ENCODE results near the gene RNF138. TPM values are rescaled to one million over a fixed set of nuclear protein-coding genes. Genes with fewer than 3 reads are reported as not detected.

RNF138 gene
- total RNA-seq: 100 to 1,000 TPM in 1 of 2 experiments, 10 to 100 TPM in 1; 95.9 to 107 TPM

GRCh38 chr18:32091724-32092421 lies at the start of gene RNF138:
Gene RNF138, plus strand, starts transcription at chr18:32091874. Its CDS starts 903 bp downstream, at chr18:32092777.
- peaks cover 32% of the 10 kb centered on the region for H3K36me3 Mint-ChIP-seq
- DNase-seq: peak; percentile 91
- H3K4me3 Mint-ChIP-seq: peak within 1 kb of the TSS; percentile 95
- H3K27ac Mint-ChIP-seq: peak within 1 kb of the TSS; percentile 98
- H3K9me3 Mint-ChIP-seq: no peaks in the 10 kb centered on the region
- H3K4me1 Mint-ChIP-seq: peaks cover 41% of the 10 kb centered on the region
- no peaks in the 10 kb centered on the region for H3K27me3 Mint-ChIP-seq

GRCh38 chr18:32042337-32042736 lies 49.3 kb upstream of the RNF138 start:
- Mint-ChIP-seq H3K9me3 (no peaks in the 10 kb centered on the region), H3K27ac (no peak overlapping the region), H3K27me3 (no peaks in the 10 kb centered on the region), H3K4me3 (no peak overlapping the region), H3K36me3 (peaks cover 44% of the 10 kb centered on the region), H3K4me1 (peaks cover 20% of the 10 kb centered on the region)
- DNase-seq: no peak

GRCh38 chr18:32048507-32049091 lies 43.1 kb upstream of the RNF138 start:
- Mint-ChIP-seq H3K27ac (peak overlapping the region; percentile 75), H3K27me3 (no peaks in the 10 kb centered on the region), H3K4me3 (no peak overlapping the region), H3K4me1 (peaks cover 26% of the 10 kb centered on the region), H3K9me3 (no peaks in the 10 kb centered on the region), H3K36me3 (peaks cover 27% of the 10 kb centered on the region)
- DNase-seq: no peak

GRCh38 chr18:32049393-32050171 lies 42.1 kb upstream of the RNF138 start:
- peaks cover 25% of the 10 kb centered on the region for H3K36me3 Mint-ChIP-seq
- H3K27me3 Mint-ChIP-seq: no peaks in the 10 kb centered on the region
- H3K4me3 Mint-ChIP-seq: no peak overlapping the region
- no peaks in the 10 kb centered on the region for H3K9me3 Mint-ChIP-seq
- H3K4me1 Mint-ChIP-seq: peaks cover 26% of the 10 kb centered on the region
- no peak for DNase-seq
- H3K27ac Mint-ChIP-seq: peak overlapping the region; percentile 75

- Mint-ChIP-seq H3K27ac (no peak overlapping the region), H3K27me3 (no peaks in the 10 kb centered on the region), H3K36me3 (peaks cover 15% of the 10 kb centered on the region), H3K9me3 (no peaks in the 10 kb centered on the region), H3K4me1 (peaks cover 20% of the 10 kb centered on the region), H3K4me3 (no peak overlapping the region)
- DNase-seq: no peak
Observed at GRCh38 chr18:32056613-32057358, 34.9 kb upstream of the RNF138 start.

GRCh38 chr18:32057624-32058165 lies 34.0 kb upstream of the RNF138 start:
- Mint-ChIP-seq H3K4me1 (peaks cover 20% of the 10 kb centered on the region), H3K27ac (no peak overlapping the region), H3K36me3 (peaks cover 13% of the 10 kb centered on the region), H3K4me3 (no peak overlapping the region), H3K27me3 (no peaks in the 10 kb centered on the region), H3K9me3 (no peaks in the 10 kb centered on the region)
- no peak for DNase-seq

- H3K36me3 Mint-ChIP-seq: peaks cover 17% of the 10 kb centered on the region
- no peak for DNase-seq
- no peaks in the 10 kb centered on the region for H3K27me3 Mint-ChIP-seq
- no peak overlapping the region for H3K27ac Mint-ChIP-seq
- H3K4me1 Mint-ChIP-seq: peaks cover 22% of the 10 kb centered on the region
- no peaks in the 10 kb centered on the region for H3K9me3 Mint-ChIP-seq
- H3K4me3 Mint-ChIP-seq: no peak overlapping the region
Observed at GRCh38 chr18:32060026-32060425, 31.6 kb upstream of the RNF138 start.

GRCh38 chr18:32067375-32068167 lies 24.1 kb upstream of the RNF138 start:
- Mint-ChIP-seq H3K4me3 (no peak overlapping the region), H3K27ac (no peak overlapping the region), H3K9me3 (no peaks in the 10 kb centered on the region), H3K4me1 (peaks cover 3% of the 10 kb centered on the region), H3K27me3 (no peaks in the 10 kb centered on the region), H3K36me3 (peaks cover 9% of the 10 kb centered on the region)
- DNase-seq: no peak

GRCh38 chr18:32072321-32072720 lies 19.4 kb upstream of the RNF138 start:
- Mint-ChIP-seq H3K27me3 (no peaks in the 10 kb centered on the region), H3K27ac (no peak overlapping the region), H3K4me1 (peaks cover 6% of the 10 kb centered on the region), H3K9me3 (no peaks in the 10 kb centered on the region), H3K36me3 (peaks cover 14% of the 10 kb centered on the region), H3K4me3 (no peak overlapping the region)
- no peak for DNase-seq

- Mint-ChIP-seq H3K4me1 (peaks cover 6% of the 10 kb centered on the region), H3K27me3 (no peaks in the 10 kb centered on the region), H3K9me3 (no peaks in the 10 kb centered on the region), H3K36me3 (peaks cover 11% of the 10 kb centered on the region), H3K4me3 (no peak overlapping the region), H3K27ac (no peak overlapping the region)
- DNase-seq: no peak
Observed at GRCh38 chr18:32074206-32074605, 17.5 kb upstream of the RNF138 start.

- Mint-ChIP-seq H3K36me3 (peaks cover 11% of the 10 kb centered on the region), H3K27ac (no peak overlapping the region), H3K4me1 (peaks cover 7% of the 10 kb centered on the region), H3K4me3 (no peak overlapping the region), H3K27me3 (no peaks in the 10 kb centered on the region), H3K9me3 (no peaks in the 10 kb centered on the region)
- no peak for DNase-seq
Observed at GRCh38 chr18:32078845-32079244, 12.8 kb upstream of the RNF138 start.

GRCh38 chr18:32081881-32082280 lies 9.8 kb upstream of the RNF138 start:
- Mint-ChIP-seq H3K27me3 (no peaks in the 10 kb centered on the region), H3K4me1 (peaks cover 20% of the 10 kb centered on the region), H3K36me3 (peaks cover 4% of the 10 kb centered on the region), H3K9me3 (peaks cover 2% of the 10 kb centered on the region), H3K27ac (no peak overlapping the region), H3K4me3 (no peak overlapping the region)
- DNase-seq: no peak

- no peaks in the 10 kb centered on the region for H3K27me3 Mint-ChIP-seq
- H3K27ac Mint-ChIP-seq: no peak overlapping the region
- H3K36me3 Mint-ChIP-seq: peaks cover 4% of the 10 kb centered on the region
- H3K4me1 Mint-ChIP-seq: peaks cover 27% of the 10 kb centered on the region
- no peak for DNase-seq
- H3K4me3 Mint-ChIP-seq: no peak overlapping the region
- peaks cover 2% of the 10 kb centered on the region for H3K9me3 Mint-ChIP-seq
Observed at GRCh38 chr18:32083781-32084180, 7.9 kb upstream of the RNF138 start.

- Mint-ChIP-seq H3K4me1 (peaks cover 27% of the 10 kb centered on the region), H3K36me3 (peaks cover 2% of the 10 kb centered on the region), H3K4me3 (no peak overlapping the region), H3K27me3 (no peaks in the 10 kb centered on the region), H3K9me3 (peaks cover 2% of the 10 kb centered on the region), H3K27ac (no peak overlapping the region)
- DNase-seq: no peak
Observed at GRCh38 chr18:32086881-32087280, 4.8 kb upstream of the RNF138 start.
